ENCODE data around the gene DLGAP1. TPM values are rescaled to one million over a fixed set of nuclear protein-coding genes. Genes with fewer than 3 reads are reported as not detected.

DLGAP1 gene
- total RNA-seq, 1 donor from 2014 or later = 5.4 TPM

DNA sequence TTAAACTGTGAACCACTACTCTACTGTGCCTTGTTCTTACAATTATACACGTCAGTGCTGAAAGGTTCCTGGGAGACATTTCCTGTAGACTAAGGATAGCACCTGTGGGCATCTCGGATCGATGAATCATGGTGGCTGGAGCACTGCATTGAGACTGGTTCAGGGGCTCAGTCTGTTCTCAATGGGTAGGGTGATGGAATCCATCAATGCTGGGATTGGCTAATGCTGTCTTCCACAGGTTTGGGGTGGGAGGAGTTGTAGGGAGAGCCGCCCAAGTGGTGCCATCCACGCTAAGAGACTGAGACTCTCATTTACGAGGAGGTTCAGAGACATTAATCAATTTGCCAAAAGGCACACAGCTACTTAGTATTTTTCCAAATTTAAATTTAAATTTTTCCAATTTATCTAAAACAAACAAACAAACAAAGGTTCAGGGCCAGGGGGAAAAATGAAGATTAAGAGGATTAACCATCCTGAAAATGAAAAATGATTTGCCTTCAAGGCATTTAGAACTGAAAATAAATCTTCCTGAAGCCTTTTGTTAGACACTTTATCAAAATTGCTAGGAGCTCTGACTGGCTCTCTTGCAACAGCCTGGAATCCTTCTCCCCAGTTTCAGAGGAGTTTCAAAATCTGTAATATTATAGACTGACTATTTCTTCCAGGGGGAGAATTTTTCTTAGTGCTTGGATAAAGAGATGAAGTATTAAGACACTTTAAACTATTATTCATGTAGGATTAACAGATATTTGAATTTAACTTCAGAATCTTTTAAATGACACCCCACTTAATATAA is 645.9 kb downstream of the DLGAP1 start:
- intact Hi-C loops (cut with DNase I) = no loop called here
- TF ChIP-seq, protein P1, sequence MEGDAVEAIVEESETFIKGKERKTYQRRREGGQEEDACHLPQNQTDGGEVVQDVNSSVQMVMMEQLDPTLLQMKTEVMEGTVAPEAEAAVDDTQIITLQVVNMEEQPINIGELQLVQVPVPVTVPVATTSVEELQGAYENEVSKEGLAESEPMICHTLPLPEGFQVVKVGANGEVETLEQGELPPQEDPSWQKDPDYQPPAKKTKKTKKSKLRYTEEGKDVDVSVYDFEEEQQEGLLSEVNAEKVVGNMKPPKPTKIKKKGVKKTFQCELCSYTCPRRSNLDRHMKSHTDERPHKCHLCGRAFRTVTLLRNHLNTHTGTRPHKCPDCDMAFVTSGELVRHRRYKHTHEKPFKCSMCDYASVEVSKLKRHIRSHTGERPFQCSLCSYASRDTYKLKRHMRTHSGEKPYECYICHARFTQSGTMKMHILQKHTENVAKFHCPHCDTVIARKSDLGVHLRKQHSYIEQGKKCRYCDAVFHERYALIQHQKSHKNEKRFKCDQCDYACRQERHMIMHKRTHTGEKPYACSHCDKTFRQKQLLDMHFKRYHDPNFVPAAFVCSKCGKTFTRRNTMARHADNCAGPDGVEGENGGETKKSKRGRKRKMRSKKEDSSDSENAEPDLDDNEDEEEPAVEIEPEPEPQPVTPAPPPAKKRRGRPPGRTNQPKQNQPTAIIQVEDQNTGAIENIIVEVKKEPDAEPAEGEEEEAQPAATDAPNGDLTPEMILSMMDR (IDR thresholded peaks at IDR 0.05) = no peak
- Histone ChIP-seq H3K4me1 (no peaks in the 10 kb centered on the region), H3K27me3 (no peaks in the 10 kb centered on the region), H3K9me3 (no peaks in the 10 kb centered on the region), H3K36me3 (no peaks in the 10 kb centered on the region), H3K27ac (no peak overlapping the region), H3K4me3 (no peak overlapping the region)
- DNase-seq (no peak), ATAC-seq (no peak)

GRCh38 chr18:3806656-3807055 is 648.5 kb downstream of the DLGAP1 start:
- intact Hi-C loops (cut with DNase I) = no loop called here
- Histone ChIP-seq H3K4me1 (no peaks in the 10 kb centered on the region), H3K27ac (no peak overlapping the region), H3K9me3 (no peaks in the 10 kb centered on the region), H3K36me3 (no peaks in the 10 kb centered on the region), H3K27me3 (no peaks in the 10 kb centered on the region), H3K4me3 (no peak overlapping the region)
- ATAC-seq (no peak), DNase-seq (no peak)
- TF ChIP-seq, protein P1 (IDR thresholded peaks at IDR 0.05) = no peak

DNA sequence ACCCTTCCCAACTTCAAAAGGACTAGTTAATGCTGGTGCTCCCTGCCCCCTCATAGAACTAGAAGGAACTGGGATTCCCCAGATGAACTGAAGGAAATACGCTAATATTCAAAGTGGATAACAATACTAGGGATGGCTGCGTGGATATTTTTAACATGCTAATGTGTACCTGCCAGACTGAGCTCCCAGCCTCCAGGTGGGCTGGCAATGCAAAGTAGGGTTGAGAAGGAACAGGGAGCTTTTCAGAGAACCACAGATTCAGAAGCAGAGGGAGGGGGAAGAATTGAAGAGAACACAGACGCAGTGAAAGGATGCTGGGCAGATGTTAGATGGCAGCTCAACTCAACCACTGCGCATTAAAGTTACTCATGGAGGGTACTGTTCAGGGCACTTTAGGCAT is 650.8 kb downstream of the DLGAP1 start:
- H3K4me3 ChIP-seq = no peak overlapping the region
- no peak overlapping the region for H3K27ac ChIP-seq
- no peaks in the 10 kb centered on the region for H3K4me1 ChIP-seq
- H3K9me3 ChIP-seq = no peaks in the 10 kb centered on the region
- ATAC-seq = no peak
- H3K36me3 ChIP-seq = no peaks in the 10 kb centered on the region
- no peaks in the 10 kb centered on the region for H3K27me3 ChIP-seq
- no peak for DNase-seq
- TF ChIP-seq, protein P1 (IDR thresholded peaks at IDR 0.05) = no peak
- intact Hi-C loops (cut with DNase I) = no loop called here

- no peak overlapping the region for H3K27ac ChIP-seq
- DNase-seq = no peak
- intact Hi-C loops (cut with DNase I) = no loop called here
- H3K9me3 ChIP-seq = no peaks in the 10 kb centered on the region
- no peaks in the 10 kb centered on the region for H3K27me3 ChIP-seq
- H3K4me1 ChIP-seq = no peaks in the 10 kb centered on the region
- no peaks in the 10 kb centered on the region for H3K36me3 ChIP-seq
- ATAC-seq = no peak
- TF ChIP-seq, protein P1 (IDR thresholded peaks at IDR 0.05) = no peak
- no peak overlapping the region for H3K4me3 ChIP-seq
Observed at GRCh38 chr18:3803350-3803749, 651.8 kb downstream of the DLGAP1 start.

DNA sequence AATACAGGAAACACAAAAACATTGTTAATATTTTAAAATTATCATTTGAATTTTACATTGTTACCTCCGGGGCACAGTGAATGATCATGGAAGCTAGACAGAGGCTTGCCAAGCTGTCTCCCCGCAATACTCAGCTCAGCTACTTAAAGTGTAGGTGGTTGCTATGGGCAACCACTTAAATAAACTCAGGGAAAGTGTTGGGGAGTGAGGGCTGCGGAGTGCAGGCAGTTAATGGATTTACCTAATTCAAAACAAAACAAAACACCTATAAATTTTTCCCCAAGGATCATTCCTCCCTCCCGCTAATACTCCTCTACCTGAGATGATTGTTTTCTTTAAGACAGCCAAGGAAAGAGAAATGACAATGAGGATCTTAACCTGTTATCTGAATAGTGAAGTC is 655.6 kb downstream of the DLGAP1 start:
- intact Hi-C loops (cut with DNase I) = no loop called here
- Histone ChIP-seq H3K4me1 (no peaks in the 10 kb centered on the region), H3K4me3 (no peak overlapping the region), H3K36me3 (no peaks in the 10 kb centered on the region), H3K9me3 (no peaks in the 10 kb centered on the region), H3K27me3 (no peaks in the 10 kb centered on the region), H3K27ac (no peak overlapping the region)
- TF ChIP-seq, protein P1 (IDR thresholded peaks at IDR 0.05) = no peak
- ATAC-seq = peak; percentile 53
- DNase-seq = no peak
